Measurements from ENCODE around the gene CADM2. TPM values are rescaled to one million over a fixed set of nuclear protein-coding genes. Genes with fewer than 3 reads are reported as not detected.
A peak's percentile ranks its signal among the peaks of the same experiment; 100 is the strongest.

CADM2 gene
- total RNA-seq, 1 donor from 2014 or later: 6.8 TPM

DNA sequence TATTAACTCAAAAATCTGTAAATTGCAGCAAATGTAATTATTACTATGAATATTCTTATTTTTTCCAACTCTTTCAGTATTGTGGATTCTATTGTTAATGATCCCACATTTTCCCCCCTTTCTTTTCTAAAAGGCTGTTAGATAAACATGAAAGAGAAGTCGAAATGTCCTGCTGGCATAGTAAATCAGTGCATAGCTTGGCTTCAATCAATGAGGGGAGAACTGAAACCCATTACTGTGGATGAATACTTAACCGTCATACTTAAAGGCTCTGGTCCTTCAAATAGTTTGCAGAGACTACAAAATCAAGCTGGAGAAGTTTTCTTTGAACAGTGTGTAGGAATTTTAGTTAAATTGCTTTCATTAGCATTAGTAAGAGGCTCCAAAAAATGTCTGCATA is 667.9 kb downstream of the CADM2 start:
- Histone ChIP-seq H3K4me3 (no peak overlapping the region), H4K20me1 (ENCODE audit: low read depth) (no peaks in the 10 kb centered on the region), H3K27ac (no peak overlapping the region), H3K4me2 (no peak overlapping the region), H3F3A (ENCODE audit: low read depth) (no peaks in the 10 kb centered on the region), H3K9ac (no peak overlapping the region), H3K36me3 (no peaks in the 10 kb centered on the region), H3K79me2 (ENCODE audit: low read depth) (no peaks in the 10 kb centered on the region), H3K4me1 (peaks cover 18% of the 10 kb centered on the region), H2AFZ (replicated peaks) (no peak overlapping the region), H3K27me3 (no peaks in the 10 kb centered on the region), H3K9me3 (ENCODE audit: low read depth) (no peaks in the 10 kb centered on the region)
- H3K4me1 Mint-ChIP-seq: peaks cover 13% of the 10 kb centered on the region
- H3K36me3 Mint-ChIP-seq: no peaks in the 10 kb centered on the region
- H3K27ac Mint-ChIP-seq: no peak overlapping the region
- no peak for TF ChIP-seq EZH2 (IDR thresholded peaks at IDR 0.05)
- TF ChIP-seq, protein P1, sequence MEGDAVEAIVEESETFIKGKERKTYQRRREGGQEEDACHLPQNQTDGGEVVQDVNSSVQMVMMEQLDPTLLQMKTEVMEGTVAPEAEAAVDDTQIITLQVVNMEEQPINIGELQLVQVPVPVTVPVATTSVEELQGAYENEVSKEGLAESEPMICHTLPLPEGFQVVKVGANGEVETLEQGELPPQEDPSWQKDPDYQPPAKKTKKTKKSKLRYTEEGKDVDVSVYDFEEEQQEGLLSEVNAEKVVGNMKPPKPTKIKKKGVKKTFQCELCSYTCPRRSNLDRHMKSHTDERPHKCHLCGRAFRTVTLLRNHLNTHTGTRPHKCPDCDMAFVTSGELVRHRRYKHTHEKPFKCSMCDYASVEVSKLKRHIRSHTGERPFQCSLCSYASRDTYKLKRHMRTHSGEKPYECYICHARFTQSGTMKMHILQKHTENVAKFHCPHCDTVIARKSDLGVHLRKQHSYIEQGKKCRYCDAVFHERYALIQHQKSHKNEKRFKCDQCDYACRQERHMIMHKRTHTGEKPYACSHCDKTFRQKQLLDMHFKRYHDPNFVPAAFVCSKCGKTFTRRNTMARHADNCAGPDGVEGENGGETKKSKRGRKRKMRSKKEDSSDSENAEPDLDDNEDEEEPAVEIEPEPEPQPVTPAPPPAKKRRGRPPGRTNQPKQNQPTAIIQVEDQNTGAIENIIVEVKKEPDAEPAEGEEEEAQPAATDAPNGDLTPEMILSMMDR (IDR thresholded peaks at IDR 0.05): no peak
- TF ChIP-seq EZH2phosphoT487 (IDR thresholded peaks at IDR 0.05): no peak
- peak; percentile 19 for DNase-seq (ENCODE audit: low spot score)
- no peaks in the 10 kb centered on the region for H3K27me3 Mint-ChIP-seq (ENCODE audit: insufficient read depth, low read depth)
- H3K4me3 Mint-ChIP-seq: no peak overlapping the region
- H3K9me3 Mint-ChIP-seq: no peaks in the 10 kb centered on the region

DNA sequence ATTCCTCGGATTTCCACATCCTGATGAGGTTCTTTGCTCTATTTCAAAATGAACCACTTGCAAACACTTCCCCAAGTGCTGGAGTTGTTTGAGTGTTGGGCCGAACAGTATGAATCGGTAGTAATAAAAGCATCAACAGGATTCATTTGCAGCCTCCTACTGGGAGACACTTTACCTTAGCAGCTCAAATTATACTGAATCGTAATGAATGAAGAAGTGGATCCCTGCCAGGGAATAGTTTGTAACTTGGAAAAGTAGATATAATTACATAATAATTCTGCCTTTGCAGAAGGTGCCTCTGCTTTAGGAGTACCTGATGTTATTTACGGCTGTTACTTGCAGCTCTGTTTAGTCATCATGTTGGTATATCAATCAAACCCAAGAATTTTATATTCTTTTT is 669.1 kb downstream of the CADM2 start:
- peaks cover 13% of the 10 kb centered on the region for H3K4me1 Mint-ChIP-seq
- no peaks in the 10 kb centered on the region for H3K27me3 ChIP-seq
- H3K4me3 Mint-ChIP-seq: no peak overlapping the region
- H2AFZ ChIP-seq (replicated peaks): no peak overlapping the region
- no peak for DNase-seq (ENCODE audit: low spot score)
- no peak overlapping the region for H3K4me3 ChIP-seq
- no peaks in the 10 kb centered on the region for H3F3A ChIP-seq (ENCODE audit: low read depth)
- TF ChIP-seq EZH2 (IDR thresholded peaks at IDR 0.05): no peak
- no peak for TF ChIP-seq EZH2phosphoT487 (IDR thresholded peaks at IDR 0.05)
- TF ChIP-seq, protein P1 (IDR thresholded peaks at IDR 0.05): no peak
- no peak overlapping the region for H3K4me2 ChIP-seq
- no peaks in the 10 kb centered on the region for H3K36me3 Mint-ChIP-seq
- H3K36me3 ChIP-seq: no peaks in the 10 kb centered on the region
- H3K27ac Mint-ChIP-seq: no peak overlapping the region
- no peak overlapping the region for H3K27ac ChIP-seq
- no peaks in the 10 kb centered on the region for H4K20me1 ChIP-seq (ENCODE audit: low read depth)
- H3K9me3 ChIP-seq (ENCODE audit: low read depth): no peaks in the 10 kb centered on the region
- H3K79me2 ChIP-seq (ENCODE audit: low read depth): no peaks in the 10 kb centered on the region
- H3K9me3 Mint-ChIP-seq: no peaks in the 10 kb centered on the region
- H3K9ac ChIP-seq: no peak overlapping the region
- H3K27me3 Mint-ChIP-seq (ENCODE audit: insufficient read depth, low read depth): no peaks in the 10 kb centered on the region
- H3K4me1 ChIP-seq: peaks cover 18% of the 10 kb centered on the region

DNA sequence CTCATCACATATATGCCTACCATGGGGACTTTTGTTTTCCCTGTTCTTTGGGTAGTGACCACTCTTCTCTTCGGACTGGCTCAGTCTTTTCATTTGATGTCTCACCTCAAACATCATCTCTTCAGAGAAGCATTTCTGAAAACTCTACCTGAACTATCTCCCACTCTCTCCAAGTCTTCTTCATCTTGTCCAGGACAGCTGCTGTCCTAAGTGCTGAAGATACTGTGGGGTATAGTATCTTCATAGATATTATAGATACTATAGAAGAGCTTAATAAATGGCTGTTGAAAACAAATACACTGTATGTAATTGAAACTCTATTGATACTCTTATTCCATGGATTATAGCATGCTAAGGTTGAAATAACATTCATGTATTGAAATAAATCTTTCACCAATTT is 672.3 kb downstream of the CADM2 start:
- TF ChIP-seq, protein P1 (IDR thresholded peaks at IDR 0.05): no peak
- no peak for TF ChIP-seq EZH2 (IDR thresholded peaks at IDR 0.05)
- no peak for TF ChIP-seq EZH2phosphoT487 (IDR thresholded peaks at IDR 0.05)
- peaks cover 13% of the 10 kb centered on the region for H3K4me1 Mint-ChIP-seq
- Histone ChIP-seq H3K36me3 (no peaks in the 10 kb centered on the region), H2AFZ (replicated peaks) (no peak overlapping the region), H3K4me2 (no peak overlapping the region), H3K9ac (no peak overlapping the region), H3K27me3 (no peaks in the 10 kb centered on the region), H3F3A (ENCODE audit: low read depth) (no peaks in the 10 kb centered on the region), H3K4me1 (peaks cover 18% of the 10 kb centered on the region), H3K4me3 (no peak overlapping the region), H3K9me3 (ENCODE audit: low read depth) (no peaks in the 10 kb centered on the region), H3K27ac (no peak overlapping the region), H4K20me1 (ENCODE audit: low read depth) (no peaks in the 10 kb centered on the region), H3K79me2 (ENCODE audit: low read depth) (no peaks in the 10 kb centered on the region)
- no peaks in the 10 kb centered on the region for H3K9me3 Mint-ChIP-seq
- no peak for DNase-seq (ENCODE audit: low spot score)
- H3K27me3 Mint-ChIP-seq (ENCODE audit: insufficient read depth, low read depth): no peaks in the 10 kb centered on the region
- H3K27ac Mint-ChIP-seq: no peak overlapping the region
- H3K4me3 Mint-ChIP-seq: no peak overlapping the region
- no peaks in the 10 kb centered on the region for H3K36me3 Mint-ChIP-seq

Measured in neural progenitor cell (in vitro differentiated cells).